Esophagus squamous epithelium (tissue), 5 donors: ENCODE results near the gene FNDC5. TPM values are rescaled to one million over a fixed set of nuclear protein-coding genes. Genes with fewer than 3 reads are reported as not detected.

Source experiments
- DNase-seq: peaks from one replicate; lab custom pipeline; 2025; lab: John Stamatoyannopoulos, UW
- H3K27ac ChIP-seq, 4 donors: fragments of 200-600 bp; sonication (generic); one replicate each; pipeline ENCODE4 v1.5.1; 2016 to 2019; ENCODE audit warnings: mild to moderate bottlenecking in 1 of 4
- H3K27me3 ChIP-seq, 4 donors: fragments of 200-600 bp; sonication (generic); 1 replicate in 3 of 4; 2 replicates in 1 of 4; pipeline versions ENCODE4 v1.5.1 to v1.6.0; 2017 to 2021; ENCODE audit warnings: antibody characterized with exemption in 1 of 4
- H3K36me3 ChIP-seq, 3 donors: fragments of 200-600 bp; sonication (generic); one replicate each; pipeline ENCODE4 v1.5.1; 2016 to 2019
- H3K4me1 ChIP-seq, 3 donors: fragments of 200-600 bp; sonication (generic); one replicate each; pipeline ENCODE4 v1.5.1; 2017 to 2019
- H3K4me3 ChIP-seq, 4 donors: fragments of 200-600 bp; sonication (generic); 1 replicate in 3 of 4; 2 replicates in 1 of 4; pipeline ENCODE4 v1.5.1; 2016 to 2019; ENCODE audit warnings: mild to moderate bottlenecking in 2 of 4, moderate library complexity in 1 of 4
- H3K9me3 ChIP-seq, 3 donors: fragments of 200-600 bp; sonication (generic); one replicate each; pipeline ENCODE4 v1.5.1; 2016 to 2019
- POLR2A ChIP-seq, 4 donors: fragments of 450-650 bp; IDR thresholded peaks; one replicate each; pipeline ENCODE4 v1.6.1; 2017; ENCODE audit warnings: antibody characterized with exemption in 4 of 4, mild to moderate bottlenecking in 4 of 4, moderate library complexity in 3 of 4
- WGBS, 2 donors: methylation state at CpG; one replicate each; pipeline ENCODE4 v1.1.5; 2018; 5-methylcytosine and 5-hydroxymethylcytosine counted together
- intact Hi-C: fragments of 100-400 bp; cut with DNase I; formaldehyde crosslinking; loops from one replicate; pipeline ENCODE4 v1.15.0; 2022
- total RNA-seq, 4 donors: library from RNA; depleted of rRNA; stranded (reverse); fragments of >200 nt; gene quantifications; one replicate each; pipeline ENCODE4 v1.1.0, GENCODE V29; 2016
- TF ChIP-seq, protein P1 (sequence below), 6 experiments: fragments of 450-650 bp in 4 of 6; fragments of 200-600 bp in 2 of 6; sonication (generic) in 2 of 6; IDR thresholded peaks; one replicate each; pipeline ENCODE4 v1.5.1; 2016 to 2019; ENCODE audit warnings: antibody characterized with exemption in 6 of 6, mild to moderate bottlenecking in 4 of 6, moderate library complexity in 4 of 6
- donor health status: DM: yes; HTN: yes; CAD: no.

The FNDC5 gene
- total RNA-seq, 4 donors from 2014 or later = 0.44 to 0.76 TPM; not detected in 2

DNA sequence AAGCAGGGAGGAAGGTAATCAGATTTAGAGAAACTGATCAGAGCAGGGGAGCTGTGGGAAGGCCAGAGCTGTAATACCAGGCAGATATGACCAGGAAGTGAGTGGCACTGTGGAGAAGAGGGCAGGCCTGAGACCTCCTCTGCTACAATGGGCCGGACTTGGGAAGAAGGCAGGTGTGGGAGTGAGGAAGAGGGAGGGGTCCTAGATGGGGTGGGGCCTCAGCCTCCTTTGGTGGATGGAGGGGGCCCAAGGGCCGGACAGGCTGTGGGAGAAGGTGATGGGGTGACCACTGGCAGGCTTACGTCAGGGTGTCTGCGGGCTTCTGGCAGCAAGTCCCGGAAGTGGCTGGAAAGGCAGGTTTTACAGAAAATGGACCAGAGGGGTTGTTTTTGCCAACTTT is 10.6 kb upstream of the FNDC5 start:
- TF ChIP-seq, protein P1, sequence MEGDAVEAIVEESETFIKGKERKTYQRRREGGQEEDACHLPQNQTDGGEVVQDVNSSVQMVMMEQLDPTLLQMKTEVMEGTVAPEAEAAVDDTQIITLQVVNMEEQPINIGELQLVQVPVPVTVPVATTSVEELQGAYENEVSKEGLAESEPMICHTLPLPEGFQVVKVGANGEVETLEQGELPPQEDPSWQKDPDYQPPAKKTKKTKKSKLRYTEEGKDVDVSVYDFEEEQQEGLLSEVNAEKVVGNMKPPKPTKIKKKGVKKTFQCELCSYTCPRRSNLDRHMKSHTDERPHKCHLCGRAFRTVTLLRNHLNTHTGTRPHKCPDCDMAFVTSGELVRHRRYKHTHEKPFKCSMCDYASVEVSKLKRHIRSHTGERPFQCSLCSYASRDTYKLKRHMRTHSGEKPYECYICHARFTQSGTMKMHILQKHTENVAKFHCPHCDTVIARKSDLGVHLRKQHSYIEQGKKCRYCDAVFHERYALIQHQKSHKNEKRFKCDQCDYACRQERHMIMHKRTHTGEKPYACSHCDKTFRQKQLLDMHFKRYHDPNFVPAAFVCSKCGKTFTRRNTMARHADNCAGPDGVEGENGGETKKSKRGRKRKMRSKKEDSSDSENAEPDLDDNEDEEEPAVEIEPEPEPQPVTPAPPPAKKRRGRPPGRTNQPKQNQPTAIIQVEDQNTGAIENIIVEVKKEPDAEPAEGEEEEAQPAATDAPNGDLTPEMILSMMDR (IDR thresholded peaks at IDR 0.05) = no peak
- no peak for TF ChIP-seq POLR2A (IDR thresholded peaks at IDR 0.05)
- Histone ChIP-seq H3K36me3 (no peaks in the 10 kb centered on the region), H3K27me3 (peaks cover 6 to 54% (median 9%) of the 10 kb centered on the region in 4 donors), H3K9me3 (no peaks in the 10 kb centered on the region), H3K4me3 (no peak overlapping the region), H3K4me1 (peaks cover 5 to 34% (median 9%) of the 10 kb centered on the region in 3 donors), H3K27ac (no peak overlapping the region)
- WGBS, 2 donors = 32 to 58% methylated on average over 4 to 5 of the region's 5 CpGs
- intact Hi-C loops = no loop called here
- DNase-seq = no peak

DNA sequence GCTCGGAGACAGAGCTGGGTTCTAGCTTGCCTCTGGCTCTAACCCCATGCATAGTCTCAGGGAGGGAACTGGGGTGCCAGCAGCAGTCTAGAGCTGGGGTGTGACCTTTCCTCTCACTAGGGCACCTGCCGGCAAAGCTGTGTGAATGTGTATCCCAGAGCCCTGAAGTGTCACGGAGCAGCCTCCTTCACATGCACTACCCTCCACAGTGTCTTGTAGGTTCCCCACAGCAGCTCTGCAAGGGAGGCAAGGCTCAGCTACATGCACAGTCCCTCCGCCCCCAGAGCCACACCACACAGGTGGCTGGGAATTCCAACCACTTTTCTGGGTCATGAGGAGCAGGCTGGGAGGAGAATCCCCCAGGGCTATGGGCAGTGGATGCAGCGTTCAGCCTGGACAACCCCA is 7.9 kb upstream of the FNDC5 start:
- Histone ChIP-seq H3K27ac (no peak overlapping the region), H3K9me3 (no peaks in the 10 kb centered on the region), H3K27me3 (peaks cover 0 to 43% (median 0%) of the 10 kb centered on the region in 4 donors), H3K36me3 (no peaks in the 10 kb centered on the region), H3K4me1 (peaks cover 5 to 26% (median 5%) of the 10 kb centered on the region in 3 donors), H3K4me3 (no peak overlapping the region)
- no peak for DNase-seq
- intact Hi-C loops = loop anchor here (10.0 kb wide), 1 partner anchor 164 kb away; no protein-coding TSS in a partner anchor
- TF ChIP-seq, protein P1 (IDR thresholded peaks at IDR 0.05) = no peak
- TF ChIP-seq POLR2A (IDR thresholded peaks at IDR 0.05) = no peak
- WGBS, 2 donors = 45 to 81% methylated on average over 2 to 3 of the region's 5 CpGs

DNA sequence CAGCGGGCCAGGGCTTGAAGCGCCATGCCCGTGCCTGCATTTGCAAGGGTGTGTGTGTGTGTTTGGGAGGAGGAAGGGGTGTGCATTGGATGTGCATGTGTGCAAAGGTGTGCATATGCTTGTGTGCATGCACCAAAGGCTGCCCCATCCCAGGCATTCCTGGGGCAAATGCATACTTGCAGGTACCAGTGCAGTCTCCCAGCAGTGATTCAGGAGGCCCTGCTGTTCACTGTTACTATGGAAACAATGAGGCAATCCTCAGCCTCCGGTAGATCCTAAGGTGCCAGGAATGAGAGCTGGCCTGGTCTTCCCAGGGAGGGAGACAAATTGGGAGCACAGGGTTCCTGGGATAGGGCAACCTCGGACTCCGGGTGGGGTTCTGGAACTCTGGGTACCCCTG is 7.5 kb upstream of the FNDC5 start:
- DNase-seq = no peak
- H3K4me3 ChIP-seq = no peak overlapping the region
- WGBS, 2 donors = 44 to 53% methylated on average over 3 of the region's 6 CpGs
- no peaks in the 10 kb centered on the region for H3K36me3 ChIP-seq
- peaks cover 5 to 26% (median 5%) of the 10 kb centered on the region in 3 donors for H3K4me1 ChIP-seq
- TF ChIP-seq POLR2A (IDR thresholded peaks at IDR 0.05) = no peak
- TF ChIP-seq, protein P1 (IDR thresholded peaks at IDR 0.05) = no peak
- peaks cover 0 to 43% (median 0%) of the 10 kb centered on the region in 4 donors for H3K27me3 ChIP-seq
- H3K27ac ChIP-seq = no peak overlapping the region
- no peaks in the 10 kb centered on the region for H3K9me3 ChIP-seq
- intact Hi-C loops = loop anchor here (10.0 kb wide), 1 partner anchor 163 kb away; no protein-coding TSS in a partner anchor

DNA sequence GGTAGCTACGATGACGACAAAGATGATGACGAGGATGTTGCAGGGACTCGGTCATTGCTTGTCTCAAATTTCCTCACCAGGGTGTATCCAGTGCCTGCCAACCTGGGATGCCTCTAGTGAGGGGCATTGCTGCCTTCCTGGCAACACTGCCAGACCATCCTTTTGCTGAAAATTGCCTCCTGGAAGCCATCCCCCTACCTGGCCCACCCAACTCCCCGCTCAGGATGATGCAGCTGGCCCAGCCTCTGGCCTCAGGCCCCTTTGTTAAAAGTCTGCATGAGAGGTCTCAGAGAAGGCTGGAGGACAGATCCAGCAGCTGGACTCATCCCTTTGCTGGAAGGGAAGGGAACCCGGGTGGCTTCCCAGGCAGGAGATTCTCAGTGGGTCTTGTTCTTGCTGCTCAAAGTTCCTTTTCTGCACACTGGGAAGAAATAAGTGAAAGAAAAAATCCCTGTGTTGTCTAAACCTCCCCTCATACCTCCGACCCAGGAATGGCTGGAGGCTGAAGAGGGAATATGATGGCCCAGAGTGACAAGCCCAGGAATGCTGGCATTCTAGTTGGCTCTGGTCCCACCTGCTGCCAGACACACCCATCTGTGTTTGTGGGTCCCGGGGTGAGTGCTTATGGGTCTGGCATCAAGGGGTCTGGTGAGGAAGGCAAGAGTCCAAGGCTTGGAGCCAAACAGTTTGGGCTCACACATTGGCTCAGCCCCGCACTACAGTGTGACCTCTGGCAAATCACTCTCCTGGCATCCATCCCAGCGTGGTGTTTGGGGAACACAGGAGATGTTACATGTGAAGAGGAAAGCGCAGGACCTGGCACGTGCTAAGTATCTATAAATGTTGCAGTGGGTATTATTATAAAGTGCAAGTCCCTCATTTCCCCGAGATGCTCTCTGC is 6.7 kb upstream of the FNDC5 start:
- Histone ChIP-seq H3K36me3 (no peaks in the 10 kb centered on the region), H3K9me3 (no peaks in the 10 kb centered on the region), H3K4me3 (no peak overlapping the region), H3K27ac (no peak overlapping the region), H3K4me1 (peaks cover 6 to 30% (median 9%) of the 10 kb centered on the region in 3 donors), H3K27me3 (peaks cover 0 to 50% (median 0%) of the 10 kb centered on the region in 4 donors)
- intact Hi-C loops = loop anchor here (10.0 kb wide), 1 partner anchor 163 kb away; no protein-coding TSS in a partner anchor
- WGBS, 2 donors = 56 to 57% methylated on average over 10 to 12 of the region's 13 CpGs
- no peak for TF ChIP-seq POLR2A (IDR thresholded peaks at IDR 0.05)
- TF ChIP-seq, protein P1 (IDR thresholded peaks at IDR 0.05) = no peak
- DNase-seq = no peak
